Astrocyte of the spinal cord (primary cell): ENCODE measurements around the gene MAP2K4.

Experiments used
- DNase-seq: peaks from one replicate; pipeline ENCODE4 v3.0.0; 2011; ENCODE audit warnings: low read depth, low spot score
- H3K4me3 ChIP-seq: 2 replicates; pipeline ENCODE4 v1.5.1; 2011; ENCODE audit warnings: low read depth, mild to moderate bottlenecking, low read length, moderate library complexity
- CTCF ChIP-seq: IDR thresholded peaks from 2 replicates; pipeline ENCODE4 v1.5.1; 2012; ENCODE audit warnings: low read depth, mild to moderate bottlenecking, low read length, inconsistent platforms
- in situ Hi-C: cut with HindIII; loops from 2 replicates; pipeline ENCODE4 v1.10.0; 2017; ENCODE audit warnings: low sequenced_read_pairs

MAP2K4 gene

GRCh38 chr17:12007466-12007865 lies 13.2 kb upstream of the MAP2K4 start:
- in situ Hi-C loops, result no loop called here
- no peak overlapping the region for H3K4me3 ChIP-seq
- DNase-seq, result no peak
- TF ChIP-seq CTCF, result no peak

- in situ Hi-C loops, result no loop called here
- TF ChIP-seq CTCF, result no peak
- no peak for DNase-seq
- H3K4me3 ChIP-seq, result peak overlapping the region; percentile 64
These were observed 1.0 kb downstream of the MAP2K4 start for GRCh38 chr17:12021623-12022140.

- no peak overlapping the region for H3K4me3 ChIP-seq
- DNase-seq, result no peak
- in situ Hi-C loops, result no loop called here
- no peak for TF ChIP-seq CTCF
These were observed 1.6 kb downstream of the MAP2K4 start for GRCh38 chr17:12022310-12022709.

GRCh38 chr17:12024327-12024726 lies 3.6 kb downstream of the MAP2K4 start:
- in situ Hi-C loops, result no loop called here
- DNase-seq, result peak; percentile 72
- no peak for TF ChIP-seq CTCF
- H3K4me3 ChIP-seq, result no peak overlapping the region

- H3K4me3 ChIP-seq, result no peak overlapping the region
- TF ChIP-seq CTCF, result no peak
- in situ Hi-C loops, result no loop called here
These were observed 7.0 kb downstream of the MAP2K4 start for GRCh38 chr17:12027658-12028057.

GRCh38 chr17:12028611-12029010 lies 7.9 kb downstream of the MAP2K4 start:
- in situ Hi-C loops, result no loop called here
- no peak overlapping the region for H3K4me3 ChIP-seq
- no peak for TF ChIP-seq CTCF
- no peak for DNase-seq

More at GRCh38 chr17:12027658-12028057, 7.0 kb downstream of the MAP2K4 start:
- no peak for DNase-seq

DNA sequence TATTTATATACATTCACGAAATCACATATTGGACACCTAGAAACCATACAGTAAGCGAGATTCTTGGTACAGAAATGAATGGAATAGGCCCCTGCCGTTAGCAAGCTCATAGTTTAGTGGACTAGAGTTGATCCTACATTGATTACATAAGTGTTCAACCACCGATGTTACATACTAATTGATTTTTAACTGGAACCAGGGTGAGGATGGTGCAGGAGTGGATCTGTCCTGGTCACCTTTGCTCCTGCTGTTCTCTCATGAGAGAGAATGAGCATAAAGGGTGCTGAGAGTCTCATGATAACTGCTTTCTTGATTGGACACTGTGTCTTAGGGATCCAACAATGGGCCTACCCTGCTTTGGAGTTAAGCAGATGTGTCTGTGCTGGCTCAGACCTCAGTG lies 13.9 kb downstream of the MAP2K4 start:
- no peak for TF ChIP-seq CTCF
- in situ Hi-C loops, result no loop called here
- no peak for DNase-seq

More for the DNA sequence above, 13.9 kb downstream of the MAP2K4 start:
- no peak overlapping the region for H3K4me3 ChIP-seq
